ENCODE results near the gene RNPEP. TPM values are rescaled to one million over a fixed set of nuclear protein-coding genes. Genes with fewer than 3 reads are reported as not detected.

RNPEP gene
- total RNA-seq, 1 donor from 2014 or later = 42.1 TPM

DNA sequence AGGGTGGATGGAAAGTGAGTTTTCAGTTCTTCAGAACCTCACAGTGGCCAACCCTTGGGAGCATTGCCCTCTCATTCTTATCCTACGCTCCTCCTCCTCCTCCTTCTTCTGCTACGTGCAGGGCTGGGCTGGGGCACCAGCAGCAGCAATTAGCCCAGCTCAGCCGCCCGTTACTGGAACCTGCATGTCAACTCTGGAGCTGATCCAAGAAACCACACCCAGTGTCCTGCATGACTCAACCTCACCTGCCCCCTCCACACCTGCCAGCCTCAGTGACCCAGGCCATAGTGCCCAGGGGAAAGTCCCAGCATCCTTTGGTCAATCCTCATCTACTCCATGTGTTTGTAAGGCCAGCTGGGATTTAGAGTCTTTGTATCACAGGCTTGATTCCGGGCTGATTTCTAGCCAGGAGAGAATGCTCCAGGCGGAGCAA lies 40.6 kb downstream of the RNPEP start:
- Mint-ChIP-seq H3K4me3 (ENCODE audit: unreplicated experiment) (no peak overlapping the region), H3K4me1 (ENCODE audit: low read depth) (peaks cover 4% of the 10 kb centered on the region), H3K36me3 (ENCODE audit: low read depth) (no peaks in the 10 kb centered on the region), H3K27me3 (ENCODE audit: low read depth) (no peaks in the 10 kb centered on the region), H3K27ac (ENCODE audit: unreplicated experiment) (no peak overlapping the region), H3K9me3 (ENCODE audit: low read depth) (no peaks in the 10 kb centered on the region)
- TF ChIP-seq, protein P1, sequence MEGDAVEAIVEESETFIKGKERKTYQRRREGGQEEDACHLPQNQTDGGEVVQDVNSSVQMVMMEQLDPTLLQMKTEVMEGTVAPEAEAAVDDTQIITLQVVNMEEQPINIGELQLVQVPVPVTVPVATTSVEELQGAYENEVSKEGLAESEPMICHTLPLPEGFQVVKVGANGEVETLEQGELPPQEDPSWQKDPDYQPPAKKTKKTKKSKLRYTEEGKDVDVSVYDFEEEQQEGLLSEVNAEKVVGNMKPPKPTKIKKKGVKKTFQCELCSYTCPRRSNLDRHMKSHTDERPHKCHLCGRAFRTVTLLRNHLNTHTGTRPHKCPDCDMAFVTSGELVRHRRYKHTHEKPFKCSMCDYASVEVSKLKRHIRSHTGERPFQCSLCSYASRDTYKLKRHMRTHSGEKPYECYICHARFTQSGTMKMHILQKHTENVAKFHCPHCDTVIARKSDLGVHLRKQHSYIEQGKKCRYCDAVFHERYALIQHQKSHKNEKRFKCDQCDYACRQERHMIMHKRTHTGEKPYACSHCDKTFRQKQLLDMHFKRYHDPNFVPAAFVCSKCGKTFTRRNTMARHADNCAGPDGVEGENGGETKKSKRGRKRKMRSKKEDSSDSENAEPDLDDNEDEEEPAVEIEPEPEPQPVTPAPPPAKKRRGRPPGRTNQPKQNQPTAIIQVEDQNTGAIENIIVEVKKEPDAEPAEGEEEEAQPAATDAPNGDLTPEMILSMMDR (IDR thresholded peaks at IDR 0.05) = no peak
- no peak for DNase-seq (ENCODE audit: low spot score)

DNA sequence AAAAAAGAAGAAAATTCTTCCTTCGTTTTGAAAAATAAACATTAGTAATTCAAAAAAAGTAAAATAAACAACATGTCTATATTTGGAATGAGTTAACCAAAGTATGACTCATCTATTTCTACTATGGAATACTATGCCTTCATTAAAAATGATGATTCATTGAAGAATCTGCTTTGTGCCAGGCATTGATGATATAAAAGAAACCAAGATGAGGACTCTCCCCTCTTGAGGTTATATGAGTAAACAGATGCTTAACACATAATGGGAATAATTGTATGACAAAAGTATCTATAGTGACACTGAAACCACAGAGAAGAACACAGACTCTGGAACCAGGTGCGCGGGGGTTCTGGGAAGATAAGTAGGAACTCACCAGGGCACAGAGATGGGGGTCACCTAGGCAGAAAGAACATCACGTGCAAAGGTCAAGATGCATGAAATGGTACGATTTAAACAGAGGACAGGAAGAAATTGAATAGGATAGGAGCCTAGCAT lies 46.8 kb downstream of the RNPEP start:
- H3K27ac Mint-ChIP-seq (ENCODE audit: unreplicated experiment) = peak overlapping the region; percentile 4
- H3K27me3 Mint-ChIP-seq (ENCODE audit: low read depth) = no peaks in the 10 kb centered on the region
- no peaks in the 10 kb centered on the region for H3K9me3 Mint-ChIP-seq (ENCODE audit: low read depth)
- TF ChIP-seq, protein P1 (IDR thresholded peaks at IDR 0.05) = no peak
- DNase-seq (ENCODE audit: low spot score) = no peak
- no peaks in the 10 kb centered on the region for H3K36me3 Mint-ChIP-seq (ENCODE audit: low read depth)
- H3K4me3 Mint-ChIP-seq (ENCODE audit: unreplicated experiment) = no peak overlapping the region
- H3K4me1 Mint-ChIP-seq (ENCODE audit: low read depth) = peaks cover 11% of the 10 kb centered on the region

DNA sequence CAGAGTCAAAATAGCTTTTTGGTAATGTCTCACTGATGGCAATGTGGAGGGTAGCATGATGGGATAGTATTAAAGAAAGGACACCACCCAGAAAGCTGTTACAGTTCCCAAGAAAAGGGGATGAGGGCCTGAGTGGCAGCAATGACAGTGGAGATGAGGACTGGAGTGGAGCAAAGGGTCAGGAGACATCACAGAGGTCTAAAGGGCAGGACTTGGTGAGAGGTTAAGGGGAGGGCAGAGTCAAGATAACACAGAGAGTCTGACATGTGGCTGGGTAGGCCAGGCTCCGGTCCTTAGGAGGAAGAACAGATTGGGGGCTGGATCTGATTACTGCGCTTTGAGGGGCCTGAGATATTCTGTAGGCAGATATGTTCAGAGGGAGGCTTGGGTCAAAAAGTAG lies 47.3 kb downstream of the RNPEP start:
- DNase-seq (ENCODE audit: low spot score) = no peak
- TF ChIP-seq, protein P1 (IDR thresholded peaks at IDR 0.05) = no peak
- Mint-ChIP-seq H3K4me3 (ENCODE audit: unreplicated experiment) (no peak overlapping the region), H3K4me1 (ENCODE audit: low read depth) (peaks cover 16% of the 10 kb centered on the region), H3K9me3 (ENCODE audit: low read depth) (no peaks in the 10 kb centered on the region), H3K27ac (ENCODE audit: unreplicated experiment) (peak overlapping the region; percentile 3), H3K27me3 (ENCODE audit: low read depth) (no peaks in the 10 kb centered on the region), H3K36me3 (ENCODE audit: low read depth) (no peaks in the 10 kb centered on the region)

DNA sequence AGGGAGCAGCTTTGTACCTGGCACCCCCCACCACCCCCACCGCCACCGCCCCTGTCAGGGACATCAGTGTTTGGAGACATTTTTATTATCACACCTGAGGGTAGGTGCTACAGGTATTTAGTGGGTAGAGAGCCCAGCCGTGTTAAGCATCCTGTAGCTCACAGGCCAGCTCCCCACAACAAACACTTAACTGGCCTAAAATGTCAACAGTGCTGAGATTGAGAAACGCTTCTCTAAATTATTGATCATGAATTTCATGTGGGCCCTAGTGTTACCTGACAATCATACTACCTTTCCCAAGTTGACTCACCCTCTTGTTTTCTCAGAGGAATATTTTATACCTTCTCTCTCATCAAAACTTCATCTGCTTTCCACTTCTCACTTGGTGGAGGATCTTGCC lies 49.3 kb downstream of the RNPEP start:
- no peak overlapping the region for H3K4me3 Mint-ChIP-seq (ENCODE audit: unreplicated experiment)
- no peaks in the 10 kb centered on the region for H3K27me3 Mint-ChIP-seq (ENCODE audit: low read depth)
- TF ChIP-seq, protein P1 (IDR thresholded peaks at IDR 0.05) = no peak
- peaks cover 29% of the 10 kb centered on the region for H3K4me1 Mint-ChIP-seq (ENCODE audit: low read depth)
- no peaks in the 10 kb centered on the region for H3K36me3 Mint-ChIP-seq (ENCODE audit: low read depth)
- no peak for DNase-seq (ENCODE audit: low spot score)
- no peak overlapping the region for H3K27ac Mint-ChIP-seq (ENCODE audit: unreplicated experiment)
- H3K9me3 Mint-ChIP-seq (ENCODE audit: low read depth) = no peaks in the 10 kb centered on the region

DNA sequence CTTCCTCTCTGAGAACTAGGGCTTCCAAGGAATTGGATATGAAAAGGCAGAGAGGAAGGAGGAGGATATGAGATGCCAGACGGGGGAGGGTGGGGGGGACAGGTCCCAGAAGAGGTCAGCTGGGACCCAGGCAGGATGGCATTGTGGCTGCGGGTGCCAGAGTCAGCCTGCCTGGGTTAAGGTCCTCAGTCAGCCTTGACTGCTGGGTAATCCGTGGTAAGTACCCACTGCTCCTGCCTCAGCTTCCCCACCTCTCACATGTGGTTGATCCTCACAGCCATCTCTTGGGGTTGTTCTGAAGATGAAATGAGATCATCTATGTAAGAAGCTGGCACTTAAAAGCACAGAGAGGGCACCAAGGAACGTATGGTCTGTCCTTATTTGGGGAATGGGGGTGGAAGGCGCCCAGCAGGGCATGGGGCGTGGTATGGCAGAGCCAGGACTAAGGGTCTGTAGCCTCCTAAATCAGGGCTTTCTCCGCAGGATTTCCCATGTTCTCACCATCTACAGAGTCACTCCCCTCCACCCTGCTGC lies 51.8 kb downstream of the RNPEP start:
- Mint-ChIP-seq H3K27ac (ENCODE audit: unreplicated experiment) (peak overlapping the region; percentile 83), H3K4me1 (ENCODE audit: low read depth) (peaks cover 21% of the 10 kb centered on the region), H3K9me3 (ENCODE audit: low read depth) (no peaks in the 10 kb centered on the region), H3K27me3 (ENCODE audit: low read depth) (no peaks in the 10 kb centered on the region), H3K36me3 (ENCODE audit: low read depth) (no peaks in the 10 kb centered on the region), H3K4me3 (ENCODE audit: unreplicated experiment) (no peak overlapping the region)
- TF ChIP-seq, protein P1 (IDR thresholded peaks at IDR 0.05) = no peak
- DNase-seq (ENCODE audit: low spot score) = no peak

Measured in chondrocyte (in vitro differentiated cells).